H9 (cell line): Measurements from ENCODE around the gene MYCBP2. TPM values are rescaled to one million over a fixed set of nuclear protein-coding genes. Genes with fewer than 3 reads are reported as not detected.

Source experiments
- DNase-seq: peaks from one replicate; pipeline ENCODE4 v3.0.0-alpha.2; 2017
- H2AFZ ChIP-seq: one replicate; pipeline ENCODE4 v1.6.1; 2013; ENCODE audit warnings: mild to moderate bottlenecking, low read length, control low read depth, moderate library complexity
- H2AK5ac ChIP-seq: 2 replicates; pipeline ENCODE4 v1.6.1; 2013; ENCODE audit warnings: low read length, control low read depth, mixed read lengths; ENCODE audit not compliant: insufficient read length
- H2BK120ac ChIP-seq: one replicate; pipeline ENCODE4 v1.6.1; 2013; ENCODE audit warnings: low read depth, mild to moderate bottlenecking, low read length, control low read depth, inconsistent platforms; ENCODE audit not compliant: poor library complexity, severe bottlenecking
- H2BK12ac ChIP-seq: 2 replicates; pipeline ENCODE4 v1.6.1; 2013; ENCODE audit warnings: low read length, control low read depth, mixed read lengths, low read depth; ENCODE audit not compliant: insufficient read length
- H2BK15ac ChIP-seq: 2 replicates; pipeline ENCODE4 v1.6.1; 2013; ENCODE audit warnings: low read depth, low read length, control low read depth
- H2BK20ac ChIP-seq: one replicate; pipeline ENCODE4 v1.6.1; 2013; ENCODE audit warnings: low read depth, mild to moderate bottlenecking, low read length, control low read depth, inconsistent platforms; ENCODE audit not compliant: poor library complexity, severe bottlenecking
- H2BK5ac ChIP-seq: 2 replicates; pipeline ENCODE4 v1.6.1; 2013; ENCODE audit warnings: low read length, control low read depth, mixed read lengths; ENCODE audit not compliant: insufficient read length
- H3K14ac ChIP-seq: 2 replicates; pipeline ENCODE4 v1.6.1; 2013; ENCODE audit warnings: low read length, control low read depth; ENCODE audit not compliant: insufficient read depth
- H3K18ac ChIP-seq: 2 replicates; pipeline ENCODE4 v1.6.1; 2013; ENCODE audit warnings: low read depth, mild to moderate bottlenecking, mixed read lengths, low read length, control low read depth; ENCODE audit not compliant: insufficient read length
- H3K23ac ChIP-seq: 2 replicates; pipeline ENCODE4 v1.6.1; 2013; ENCODE audit warnings: low read length, control low read depth, mixed read lengths, low read depth; ENCODE audit not compliant: insufficient read length
- H3K23me2 ChIP-seq: 2 replicates; pipeline ENCODE4 v1.6.1; 2013; ENCODE audit warnings: low read depth, mild to moderate bottlenecking, mixed read lengths, low read length, control low read depth; ENCODE audit not compliant: insufficient read length, poor library complexity, severe bottlenecking
- H3K27ac ChIP-seq: 2 replicates; pipeline ENCODE4 v1.5.1; 2013; ENCODE audit warnings: low read length, control low read depth, mixed read lengths, low read depth; ENCODE audit not compliant: insufficient read length
- H3K27me3 ChIP-seq: 2 replicates; pipeline ENCODE4 v1.6.1; 2013; ENCODE audit warnings: low read length, control low read depth, inconsistent platforms; ENCODE audit not compliant: insufficient read depth
- H3K4ac ChIP-seq: 2 replicates; pipeline ENCODE4 v1.6.1; 2013; ENCODE audit warnings: low read depth, mild to moderate bottlenecking, control low read depth, inconsistent platforms, low read length, moderate library complexity
- H3K4me1 ChIP-seq: 2 replicates; pipeline ENCODE4 v1.6.1; 2013; ENCODE audit warnings: low read length, control low read depth, inconsistent platforms; ENCODE audit not compliant: insufficient read depth
- H3K4me2 ChIP-seq: 2 replicates; pipeline ENCODE4 v1.6.1; 2013; ENCODE audit warnings: low read length, control low read depth, mixed read lengths; ENCODE audit not compliant: insufficient read length, insufficient read depth
- H3K56ac ChIP-seq: 2 replicates; pipeline ENCODE4 v1.6.1; 2013; ENCODE audit warnings: low read depth, mild to moderate bottlenecking, mixed read lengths, low read length, control low read depth; ENCODE audit not compliant: insufficient read length
- H3K79me1 ChIP-seq: 2 replicates; pipeline ENCODE4 v1.6.1; 2013; ENCODE audit warnings: low read depth, mild to moderate bottlenecking, moderate library complexity, low read length, control low read depth, inconsistent platforms; ENCODE audit not compliant: insufficient read depth, poor library complexity, severe bottlenecking
- H3K79me2 ChIP-seq: 2 replicates; pipeline ENCODE4 v1.6.1; 2013; ENCODE audit warnings: low read length, control low read depth, inconsistent platforms; ENCODE audit not compliant: insufficient read depth
- H3K9ac ChIP-seq: 2 replicates; pipeline ENCODE4 v1.6.1; 2013; ENCODE audit warnings: low read length, control low read depth, mixed read lengths; ENCODE audit not compliant: insufficient read length; ENCODE audit errors: extremely low read depth
- H3K9me3 ChIP-seq: one replicate; pipeline ENCODE4 v1.6.1; 2013; ENCODE audit warnings: low read depth, low read length, inconsistent platforms; ENCODE audit not compliant: control insufficient read depth
- H3T11ph ChIP-seq: one replicate; pipeline ENCODE4 v1.6.1; 2013; ENCODE audit warnings: mild to moderate bottlenecking, low read length, control low read depth, inconsistent platforms
- H4K20me1 ChIP-seq: one replicate; pipeline ENCODE4 v1.6.1; 2013; ENCODE audit not compliant: control insufficient read depth, insufficient read length, insufficient read depth
- H4K5ac ChIP-seq: 2 replicates; pipeline ENCODE4 v1.6.1; 2013; ENCODE audit warnings: low read depth, mild to moderate bottlenecking, mixed read lengths, low read length, control low read depth; ENCODE audit not compliant: insufficient read length
- H4K8ac ChIP-seq: replicated peaks from 2 replicates; pipeline ENCODE4 v1.6.1; 2013; ENCODE audit warnings: low read length, control low read depth, mixed read lengths, low read depth; ENCODE audit not compliant: insufficient read length
- H4K91ac ChIP-seq: 2 replicates; pipeline ENCODE4 v1.6.1; 2013; ENCODE audit warnings: low read depth, mild to moderate bottlenecking, moderate library complexity, mixed read lengths, low read length, control low read depth; ENCODE audit not compliant: insufficient read length
- H3K27ac Mint-ChIP-seq, 3 experiments: 2 replicates in 2 of 3; 3 replicates in 1 of 3; pipeline ENCODE4 v1.8.0; 2020 to 2021; ENCODE audit warnings: mixed read lengths in 3 of 3, mild to moderate bottlenecking in 1 of 3, moderate library complexity in 1 of 3
- H3K27me3 Mint-ChIP-seq: 2 replicates; pipeline ENCODE4 v1.8.0; 2021; ENCODE audit warnings: low read depth, mild to moderate bottlenecking, moderate library complexity, mixed read lengths
- H3K36me3 Mint-ChIP-seq, 3 experiments: 2 replicates in 2 of 3; 3 replicates in 1 of 3; pipeline ENCODE4 v1.8.0; 2020 to 2021; ENCODE audit warnings: low read depth in 3 of 3, mixed read lengths in 3 of 3; ENCODE audit not compliant: insufficient read depth in 1 of 3
- H3K4me1 Mint-ChIP-seq, 2 experiments: 2 replicates each; pipeline ENCODE4 v1.8.0; 2020; ENCODE audit warnings: mixed read lengths in 2 of 2
- H3K4me3 Mint-ChIP-seq, 2 experiments: 2 replicates in 1 of 2; 3 replicates in 1 of 2; pipeline ENCODE4 v1.8.0; 2020 to 2021; ENCODE audit warnings: mild to moderate bottlenecking in 2 of 2, mixed read lengths in 2 of 2, moderate library complexity in 1 of 2
- H3K9me3 Mint-ChIP-seq, 2 experiments: 2 replicates in 1 of 2; 3 replicates in 1 of 2; pipeline ENCODE4 v1.8.0; 2020; ENCODE audit warnings: mild to moderate bottlenecking in 2 of 2, mixed read lengths in 2 of 2, moderate library complexity in 1 of 2
- CTCF ChIP-seq: fragments of 200-600 bp; sonication (generic); conservative IDR thresholded peaks from 3 replicates; pipeline ENCODE4 v1.8.0; 2021; ENCODE audit warnings: antibody characterized with exemption, mild to moderate bottlenecking
- total RNA-seq: library from RNA; stranded (reverse); gene quantifications from 2 replicates; pipeline ENCODE4 v1.2.1, GENCODE V29; 2021

Gene MYCBP2
- total RNA-seq, 1 experiment from 2014 or later = 32.0 TPM

GRCh38 chr13:77335543-77335942 is 8.6 kb upstream of the MYCBP2 start:
- H2AK5ac ChIP-seq = no peak overlapping the region
- H4K20me1 ChIP-seq = no peaks in the 10 kb centered on the region
- H2BK120ac ChIP-seq = no peak overlapping the region
- DNase-seq = no peak
- H3K36me3 Mint-ChIP-seq = no peaks in the 10 kb centered on the region; a peak in 1 of 7 replicates
- no peaks in the 10 kb centered on the region for H3K27me3 ChIP-seq
- no peak for TF ChIP-seq CTCF
- no peak overlapping the region for H3K14ac ChIP-seq
- H2BK15ac ChIP-seq = no peak overlapping the region
- H2BK20ac ChIP-seq = no peak overlapping the region
- no peak overlapping the region for H3K4ac ChIP-seq
- H3K4me1 Mint-ChIP-seq = peaks cover 0 to 5% of the 10 kb centered on the region in 2 experiments; a peak in 1 of 4 replicates
- H3K23me2 ChIP-seq = no peaks in the 10 kb centered on the region
- H4K5ac ChIP-seq = no peak overlapping the region
- no peak overlapping the region for H3K9ac ChIP-seq
- H3K23ac ChIP-seq = no peak overlapping the region
- no peak overlapping the region for H4K91ac ChIP-seq
- no peaks in the 10 kb centered on the region for H3K4me1 ChIP-seq
- H3K27ac Mint-ChIP-seq = no peak overlapping the region
- no peak overlapping the region for H3T11ph ChIP-seq
- H2BK12ac ChIP-seq = no peak overlapping the region
- peaks cover 8% of the 10 kb centered on the region for H3K27me3 Mint-ChIP-seq
- no peak overlapping the region for H2AFZ ChIP-seq
- H3K4me3 Mint-ChIP-seq = no peak overlapping the region
- no peak overlapping the region for H3K27ac ChIP-seq
- H3K79me2 ChIP-seq = no peaks in the 10 kb centered on the region
- H3K9me3 ChIP-seq = no peaks in the 10 kb centered on the region
- H3K79me1 ChIP-seq = no peaks in the 10 kb centered on the region
- no peak overlapping the region for H4K8ac ChIP-seq
- no peak overlapping the region for H3K4me2 ChIP-seq
- no peaks in the 10 kb centered on the region for H3K9me3 Mint-ChIP-seq
- no peak overlapping the region for H2BK5ac ChIP-seq
- no peak overlapping the region for H3K18ac ChIP-seq
- no peak overlapping the region for H3K56ac ChIP-seq
